ENCODE results near the gene VDAC1.
"Not testable (repeated sequence)": the region's sequence is repeated elsewhere in the genome, so short reads cannot be mapped to it uniquely, and the experiment has no call there.

Gene VDAC1

GRCh38 chr5:133967124-133967523, 37.7 kb downstream of the VDAC1 start:
- DNase-seq: no peak

DNA sequence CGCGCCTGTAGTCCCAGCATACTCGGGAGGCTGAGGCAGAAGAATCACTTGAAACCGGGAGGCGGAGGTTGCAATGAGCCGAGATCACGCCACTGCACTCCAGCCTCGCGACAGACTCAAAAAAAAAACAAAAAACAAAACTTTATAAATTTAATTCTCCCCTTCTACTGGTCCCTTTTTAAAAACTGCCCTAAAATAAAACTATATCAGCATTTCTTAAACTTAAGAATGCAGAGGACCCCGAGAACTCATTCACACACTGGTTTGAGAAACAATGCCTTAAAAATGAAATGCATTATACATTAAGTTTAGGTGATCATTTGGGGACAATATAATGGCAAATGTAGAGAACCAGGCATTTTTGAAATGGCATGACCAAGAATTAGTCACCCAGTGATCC, 38.7 kb downstream of the VDAC1 start:
- DNase-seq: no peak

DNA sequence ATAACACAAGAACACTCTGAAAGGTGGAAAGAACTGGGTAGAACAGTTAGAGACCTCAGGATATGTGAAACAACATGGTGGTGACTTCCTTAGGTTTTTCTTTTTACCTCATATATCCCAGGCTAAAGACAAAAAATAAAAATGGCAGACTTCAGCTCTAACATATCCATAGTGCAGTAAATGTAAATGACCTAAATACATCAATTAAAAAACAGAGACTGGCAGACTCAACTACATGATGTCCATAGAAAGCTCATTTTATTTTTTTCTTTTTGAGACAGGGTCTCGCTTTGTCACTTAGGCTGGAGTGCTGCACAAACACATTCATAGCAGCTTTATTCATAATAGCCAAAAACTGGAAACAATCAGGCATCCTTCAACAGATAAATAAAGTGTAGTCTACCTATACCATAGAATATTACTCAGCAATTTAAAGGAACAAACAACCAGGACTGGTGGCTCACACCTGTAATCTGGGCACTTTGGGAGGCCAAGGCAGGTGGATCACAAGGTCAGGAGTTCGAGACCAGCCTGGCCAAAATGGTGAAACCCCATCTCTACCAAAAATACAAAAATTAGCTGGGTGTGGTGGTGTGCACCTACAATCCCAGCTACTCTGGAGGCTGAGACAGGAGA, 41.2 kb downstream of the VDAC1 start:
- DNase-seq: no peak

DNA sequence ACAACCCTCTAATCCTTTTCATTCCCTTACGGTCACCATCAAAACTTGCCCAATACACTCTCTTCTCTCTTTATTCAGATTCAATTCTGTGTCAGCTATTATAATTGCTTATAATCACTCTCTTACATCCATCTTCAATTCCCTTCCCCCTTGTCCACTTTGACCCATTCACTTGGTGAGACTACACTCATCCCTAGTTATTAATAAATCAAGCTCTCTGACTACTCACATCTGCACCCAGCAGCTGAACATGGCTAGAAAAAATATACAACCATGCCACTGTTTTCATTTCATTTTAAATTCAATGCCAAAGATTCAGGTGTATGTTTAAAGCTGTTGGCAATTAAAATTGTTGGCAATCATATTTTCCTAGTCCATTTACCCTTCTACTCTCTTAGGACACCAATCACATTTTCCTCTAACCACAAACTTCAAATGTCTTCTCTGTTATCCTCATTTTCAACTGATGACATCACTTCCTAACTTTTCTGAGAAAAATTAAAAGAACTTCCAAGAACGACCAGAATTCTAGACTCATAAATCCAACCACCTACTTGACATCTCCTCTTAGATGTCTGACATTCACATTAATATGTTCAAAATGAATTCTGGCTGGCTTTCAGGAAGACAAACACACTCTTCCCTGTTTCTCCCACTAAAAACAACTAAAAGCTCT, 41.8 kb downstream of the VDAC1 start:
- no peak for DNase-seq

DNA sequence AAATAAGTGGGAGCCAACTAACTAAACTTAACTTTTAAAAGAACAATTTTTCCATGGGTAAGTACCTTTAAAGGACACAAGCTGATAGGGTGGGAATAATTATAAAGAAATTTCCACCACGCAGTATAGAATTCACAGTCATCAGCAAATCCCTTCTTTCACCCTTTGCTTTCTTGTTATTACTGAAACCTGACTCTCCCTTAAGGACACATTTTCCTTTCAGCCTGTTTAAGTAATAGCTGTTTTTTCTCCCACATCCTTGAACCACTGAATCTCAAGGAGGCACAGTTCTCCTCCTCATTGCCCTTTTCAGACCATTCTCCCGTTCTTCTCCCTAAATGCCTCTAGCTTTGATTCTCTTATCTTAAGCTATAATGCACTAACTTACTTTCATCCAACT, 42.6 kb downstream of the VDAC1 start:
- no peak for DNase-seq

- DNase-seq: no peak
Observed at GRCh38 chr5:133959643-133960042, 45.1 kb downstream of the VDAC1 start.

GRCh38 chr5:133957591-133957990, 47.2 kb downstream of the VDAC1 start:
- DNase-seq: no peak

DNA sequence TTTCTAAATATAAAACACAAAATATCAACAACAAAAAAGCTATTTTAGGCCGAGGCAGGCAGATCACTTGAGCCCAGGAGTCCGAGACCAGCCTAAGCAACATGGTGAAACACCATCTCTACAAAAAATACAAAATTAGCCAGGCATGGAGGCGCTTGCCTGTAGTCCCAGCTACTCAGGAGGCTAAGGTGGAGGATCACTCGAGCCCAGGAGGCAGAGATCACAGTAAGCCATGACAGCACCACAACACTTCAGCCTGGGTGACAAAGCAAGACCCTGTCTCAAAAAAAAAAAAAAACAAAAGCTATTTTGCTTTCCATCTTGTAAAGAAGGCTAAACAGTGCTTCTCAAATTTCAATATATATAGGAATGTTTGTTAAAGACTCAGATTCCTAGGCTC, 47.7 kb downstream of the VDAC1 start:
- no peak for DNase-seq

DNA sequence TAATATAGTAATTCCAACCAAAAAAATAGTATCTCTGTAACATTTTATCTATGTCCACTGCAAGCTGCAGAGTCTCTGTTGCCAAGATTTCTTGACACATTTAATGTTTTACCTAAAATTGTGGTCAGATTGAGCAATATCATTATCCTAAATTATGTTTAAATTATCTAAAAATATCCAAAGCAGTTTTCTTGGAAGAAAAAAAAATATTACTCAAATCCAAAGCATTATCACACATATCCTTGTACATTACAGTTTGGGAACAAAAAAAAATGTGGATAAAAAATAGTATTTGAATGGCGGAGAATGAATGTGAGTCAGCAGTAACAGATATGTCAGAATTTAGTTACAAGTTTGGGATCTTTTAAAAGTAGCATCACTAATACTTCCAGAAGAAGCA, 48.6 kb downstream of the VDAC1 start:
- not testable (repeated sequence) for DNase-seq

GRCh38 chr5:133953568-133954145, 51.1 kb downstream of the VDAC1 start:
- no peak for DNase-seq

DNA sequence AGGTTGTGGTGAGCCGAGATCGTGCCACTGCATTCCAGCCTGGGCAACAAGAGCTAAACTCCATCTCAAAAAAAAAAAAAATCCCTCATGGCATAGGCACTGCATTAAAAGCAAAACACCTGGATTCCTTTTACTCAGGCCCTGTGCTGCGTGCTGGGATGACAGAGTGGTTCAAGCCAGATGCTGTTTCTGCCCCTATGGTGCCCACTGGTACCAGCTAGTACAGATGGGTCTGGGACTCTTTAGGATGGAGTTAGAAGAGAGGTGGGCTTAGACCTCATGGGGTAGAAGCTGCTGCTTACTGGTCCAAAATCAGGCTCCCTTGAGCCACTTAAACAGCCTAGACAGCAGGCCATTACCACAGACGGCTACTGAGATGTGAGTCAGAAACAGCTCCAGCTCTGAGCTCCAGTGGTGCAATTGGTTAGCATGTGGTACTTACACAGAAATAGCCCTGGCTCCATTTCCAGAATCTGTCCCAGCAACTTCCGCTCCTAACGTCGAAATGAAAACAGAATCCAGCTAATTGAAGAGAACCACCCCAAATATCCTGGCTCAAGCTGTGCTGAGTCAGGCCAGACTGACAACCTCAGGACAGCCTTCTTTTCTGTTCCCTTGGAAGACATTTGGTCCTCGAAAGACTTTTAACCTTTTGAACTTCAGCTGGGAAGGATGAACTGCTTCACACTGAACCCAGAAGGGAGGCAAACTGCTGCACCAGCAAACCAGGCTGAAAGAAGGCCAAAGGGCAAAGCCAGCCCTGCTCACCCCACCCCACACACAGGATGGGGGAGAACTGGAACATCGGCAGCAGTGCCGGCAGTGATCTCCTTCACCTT, 51.8 kb downstream of the VDAC1 start:
- DNase-seq: peak in 6 of 14 donors; percentile 19 to 42 (median 27)

- no peak for DNase-seq
Observed at GRCh38 chr5:133950821-133951612, 53.8 kb downstream of the VDAC1 start.

DNA sequence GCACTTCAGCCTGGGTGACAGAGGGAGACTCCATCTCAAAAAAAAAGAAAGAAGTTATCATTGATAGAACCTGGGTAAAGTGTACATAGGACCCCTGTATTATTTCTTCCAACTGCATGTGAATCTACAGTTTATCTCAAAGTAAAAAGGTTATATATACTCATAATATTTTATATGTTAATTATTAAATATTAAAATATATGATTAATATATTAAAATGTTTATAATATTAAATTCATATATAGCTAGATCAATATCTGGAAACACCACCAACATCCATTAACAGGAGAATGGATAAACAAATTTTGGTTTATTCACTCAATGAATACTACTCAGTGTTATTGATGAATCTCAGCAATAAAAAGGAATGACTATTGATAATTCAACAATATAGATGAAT, 56.1 kb downstream of the VDAC1 start:
- DNase-seq: no peak

- DNase-seq: peak in 1 of 14 donors; percentile 19
Observed at GRCh38 chr5:133947431-133947841, 57.3 kb downstream of the VDAC1 start.

GRCh38 chr5:133945568-133945967, 59.2 kb downstream of the VDAC1 start:
- no peak for DNase-seq

DNA sequence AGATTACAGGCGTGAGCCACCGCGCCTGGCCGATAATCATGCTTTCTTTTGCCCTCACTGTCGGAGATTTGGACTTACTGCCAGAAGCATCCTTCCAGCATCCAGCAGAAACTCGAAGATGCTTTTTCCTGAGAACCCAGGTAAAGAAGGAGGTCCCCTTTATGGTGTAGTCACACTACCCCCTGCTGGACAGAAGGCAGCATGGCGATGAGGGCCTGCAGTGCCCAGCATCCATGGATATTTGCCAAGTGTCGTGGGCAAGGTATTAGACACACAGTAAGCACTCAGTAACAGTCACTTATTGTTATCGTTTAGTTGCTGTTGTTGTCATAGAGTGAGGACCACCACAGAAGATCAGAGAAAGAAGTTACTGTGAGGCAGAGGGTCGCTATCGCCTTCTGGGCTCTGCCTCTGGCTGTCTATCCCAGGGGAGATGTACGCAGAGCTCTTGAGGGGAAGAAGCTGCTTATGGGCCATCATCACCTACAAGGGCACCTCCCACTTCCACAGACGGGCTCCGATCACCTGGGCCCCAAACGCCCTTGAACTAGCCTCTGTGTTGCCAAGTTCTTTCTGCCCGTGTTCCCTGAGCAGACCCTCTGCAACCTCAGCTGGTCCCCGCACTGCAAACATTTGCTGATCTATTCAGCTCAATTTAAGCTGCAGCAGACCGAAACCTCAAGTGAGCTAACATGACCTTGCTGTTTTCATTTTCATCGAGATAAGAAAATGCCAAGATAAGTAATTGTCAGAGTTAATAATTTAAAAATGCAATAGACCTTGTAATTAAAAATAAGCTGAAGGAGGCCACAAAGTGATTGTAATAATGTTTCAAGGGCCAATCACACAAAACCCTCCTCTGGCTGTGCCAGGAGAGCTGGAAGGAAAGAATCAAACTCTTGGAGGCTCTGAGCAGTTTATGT, 60.3 kb downstream of the VDAC1 start:
- DNase-seq: peak in 2 of 14 donors; percentile 25 to 43

- no peak for DNase-seq
Observed at GRCh38 chr5:133943475-133943817, 61.3 kb downstream of the VDAC1 start.

GRCh38 chr5:133942614-133943474, 61.9 kb downstream of the VDAC1 start:
- no peak for DNase-seq

GRCh38 chr5:133941456-133942196, 63.1 kb downstream of the VDAC1 start:
- DNase-seq: no peak
